Stimulated activated CD8-positive, alpha-beta memory T cell treated with anti-CD3 and anti-CD28 coated beads, Interleukin-4, amount 100 ng/mL, for 48 hours (primary cell): ENCODE results near the gene COX7A2L.
"Not testable (repeated sequence)": the region's sequence is repeated elsewhere in the genome, so short reads cannot be mapped to it uniquely, and the experiment has no call there.

Source experiments
- DNase-seq: peaks from one replicate; pipeline ENCODE4 v3.0.0-alpha.2; 2020

COX7A2L gene

DNA sequence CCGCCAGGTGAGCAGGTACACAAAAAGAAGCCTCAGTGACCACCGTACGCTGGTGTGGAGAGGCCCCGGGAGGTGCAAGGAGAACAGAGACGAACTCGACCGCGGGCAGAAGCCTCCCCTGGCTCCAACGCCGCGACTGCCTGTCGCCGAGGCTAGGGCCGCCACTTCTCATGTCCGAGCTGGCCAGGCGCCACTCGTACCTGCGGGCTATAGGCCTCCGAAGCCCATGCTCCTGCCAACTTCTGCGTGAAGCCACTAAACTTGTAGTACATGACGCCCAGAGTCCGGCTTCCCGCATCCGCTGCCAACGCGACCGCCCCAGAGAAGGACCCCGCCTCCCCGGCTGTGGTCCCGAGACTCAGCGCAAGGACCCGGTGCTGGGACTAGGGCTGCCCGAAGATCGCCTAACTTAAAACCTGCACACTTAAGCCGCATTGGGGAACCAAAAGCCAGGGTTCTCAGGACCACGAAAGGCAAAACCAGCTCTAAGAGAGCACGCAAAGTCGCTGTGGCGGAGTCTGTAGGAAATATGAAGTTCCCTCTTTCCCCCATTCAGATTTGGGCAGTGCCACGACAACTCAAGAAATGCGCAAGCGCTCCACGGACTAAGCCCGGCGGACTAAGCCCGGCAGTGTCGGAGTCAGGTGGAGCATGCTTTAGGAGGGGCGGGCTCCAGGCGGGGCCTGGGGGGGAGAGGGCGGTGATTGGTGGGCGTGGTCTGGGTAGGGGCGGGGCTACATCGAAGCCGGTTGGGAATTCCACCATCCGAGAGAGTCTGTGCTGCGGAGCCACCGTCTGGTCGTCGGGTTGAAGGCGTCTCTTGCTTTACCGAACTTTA is at the start of gene COX7A2L:
TSS of gene COX7A2L (minus strand) at position 328 of the 838 bp plus-strand sequence. CDS start at position 272, 56 bp downstream.
- DNase-seq, result peak; percentile 97

DNA sequence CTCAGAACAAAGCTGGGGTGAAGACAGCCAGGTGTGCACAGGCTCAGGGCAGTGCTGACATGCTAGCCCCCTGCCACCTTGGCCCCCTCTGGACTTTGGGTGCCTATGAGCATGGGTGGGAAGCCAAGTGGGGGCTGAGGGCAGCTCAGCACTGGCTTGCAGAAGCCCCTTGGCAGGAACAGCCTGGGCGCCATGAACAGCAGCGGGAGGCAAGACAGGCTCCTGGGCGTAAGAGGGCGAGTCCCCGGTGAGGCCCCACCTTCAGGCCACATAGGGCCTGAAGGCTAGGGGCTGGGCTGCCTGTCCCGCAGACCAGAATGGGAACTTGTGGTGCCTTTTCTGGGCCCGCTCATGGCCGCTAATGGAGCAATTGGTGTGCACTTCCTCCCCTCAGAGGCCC is 47.0 kb upstream of the COX7A2L start:
- DNase-seq, result no peak

GRCh38 chr2:42407476-42407875 is 46.5 kb upstream of the COX7A2L start:
- no peak for DNase-seq

DNA sequence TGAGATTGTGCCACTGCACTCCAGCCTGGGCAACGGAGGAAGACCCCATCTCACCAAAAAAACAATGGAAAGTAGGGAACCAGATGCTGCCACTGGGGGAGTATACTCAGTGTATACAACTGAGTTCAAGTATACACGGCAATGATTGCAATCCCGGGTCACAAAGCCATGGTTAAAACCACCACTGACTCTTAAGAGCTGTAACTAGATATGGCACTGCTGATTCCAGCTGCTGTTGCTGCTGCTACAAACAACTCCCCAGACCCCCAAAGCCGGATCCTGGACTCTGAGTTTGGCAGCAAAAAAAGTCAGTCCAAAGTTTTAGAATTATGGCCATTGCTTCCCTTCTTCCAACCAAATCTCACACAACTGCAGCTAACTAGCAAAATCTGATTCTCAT is 43.7 kb upstream of the COX7A2L start:
- DNase-seq, result no peak

DNA sequence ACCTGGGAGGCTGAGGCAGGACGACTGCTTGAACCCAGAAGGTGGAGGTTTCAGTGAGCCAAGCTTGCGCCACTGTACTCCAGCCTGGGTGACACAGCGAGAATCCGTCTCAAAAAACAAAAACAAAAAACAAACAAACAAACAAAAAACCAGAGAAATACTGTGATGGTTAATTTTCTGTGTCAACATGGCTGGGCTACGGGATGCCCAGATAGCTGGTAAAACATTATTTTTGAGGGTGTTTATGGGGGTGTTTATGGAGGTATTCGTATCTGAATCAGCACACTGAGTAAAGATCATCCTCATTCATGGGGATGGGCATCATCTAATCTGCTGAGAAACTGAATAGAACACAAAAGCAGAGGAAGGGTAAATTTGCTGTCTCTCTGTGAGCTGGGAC is 40.8 kb upstream of the COX7A2L start:
- DNase-seq, result no peak

DNA sequence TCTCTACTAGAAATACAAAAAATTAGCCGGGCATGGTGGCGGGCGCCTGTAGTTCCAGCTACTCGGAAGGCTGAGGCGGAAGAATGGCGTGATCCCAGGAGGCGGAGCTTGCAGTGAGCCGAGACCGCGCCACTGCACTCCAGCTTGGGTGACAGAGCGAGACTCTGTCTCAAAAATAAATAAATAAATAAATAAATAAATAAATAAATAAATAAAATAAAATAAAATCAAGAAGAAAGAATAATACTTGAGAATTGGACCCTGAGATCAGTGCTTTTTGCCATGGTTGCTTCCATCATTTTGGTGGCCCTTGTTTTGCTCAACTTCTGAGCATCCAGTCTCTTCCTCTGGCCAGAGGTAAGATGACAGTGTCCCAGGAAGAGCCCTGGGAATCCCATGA is 37.0 kb upstream of the COX7A2L start:
- not testable (repeated sequence) for DNase-seq

DNA sequence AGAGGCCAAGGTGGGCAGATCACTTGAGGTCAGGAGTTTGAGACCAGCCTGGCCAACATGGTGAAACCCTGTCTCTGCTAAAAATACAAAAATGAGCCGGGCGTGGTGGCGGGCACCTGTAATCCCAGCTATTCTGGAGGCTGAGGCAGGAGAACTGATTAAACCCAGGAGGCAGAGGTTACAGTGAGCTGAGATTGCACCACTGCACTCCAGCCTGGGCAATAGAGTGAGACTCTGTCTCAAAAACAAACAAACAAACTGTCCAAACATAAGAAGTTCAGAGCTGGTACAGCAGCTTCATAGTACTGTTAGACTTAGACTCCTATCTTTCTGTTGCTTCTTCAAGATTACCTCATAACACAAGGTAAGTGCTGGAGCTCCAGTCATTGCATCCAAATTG is 32.3 kb upstream of the COX7A2L start:
- not testable (repeated sequence) for DNase-seq

DNA sequence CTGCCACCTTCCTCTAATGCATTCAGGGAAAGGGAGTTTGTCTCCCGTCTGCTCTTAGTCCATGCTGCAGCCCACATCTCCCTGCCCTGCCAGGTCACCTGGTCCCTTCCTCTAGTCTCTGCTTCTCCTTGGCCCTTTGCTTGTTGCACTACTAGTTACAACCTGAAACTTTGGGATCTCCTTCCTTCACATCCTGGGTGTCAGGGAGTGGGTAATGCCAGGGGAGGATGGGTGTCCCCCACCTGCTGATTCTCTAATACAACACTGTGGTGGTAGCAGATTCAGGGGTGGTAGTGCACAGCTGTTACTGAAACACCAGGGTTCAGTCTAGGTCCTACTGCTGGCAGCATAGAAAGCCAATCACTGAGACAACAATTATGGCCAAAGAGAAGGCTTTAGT is 31.2 kb upstream of the COX7A2L start:
- DNase-seq, result no peak

- DNase-seq, result no peak
Observed at GRCh38 chr2:42390401-42390969, 29.5 kb upstream of the COX7A2L start.

DNA sequence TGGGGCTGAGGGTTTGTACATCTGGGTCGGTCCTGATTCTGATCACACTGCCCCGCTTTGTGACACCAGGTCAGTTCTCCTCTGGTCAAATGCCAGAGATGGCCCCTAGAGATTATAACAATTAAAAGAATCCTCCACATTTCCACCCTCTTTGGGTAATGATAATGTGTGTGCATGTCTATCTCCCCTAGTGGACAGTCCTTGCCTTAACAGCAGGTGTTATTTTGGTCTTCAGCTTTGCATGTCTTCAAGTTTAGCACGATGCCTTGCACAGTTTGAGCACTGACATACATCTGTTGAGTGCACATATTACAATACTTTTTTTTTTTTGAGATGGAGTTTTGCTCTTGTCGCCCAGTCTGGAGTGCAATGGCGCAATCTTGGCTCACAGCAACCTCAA is 25.7 kb upstream of the COX7A2L start:
- DNase-seq, result no peak

- no peak for DNase-seq
Observed at GRCh38 chr2:42385225-42385624, 24.2 kb upstream of the COX7A2L start.

DNA sequence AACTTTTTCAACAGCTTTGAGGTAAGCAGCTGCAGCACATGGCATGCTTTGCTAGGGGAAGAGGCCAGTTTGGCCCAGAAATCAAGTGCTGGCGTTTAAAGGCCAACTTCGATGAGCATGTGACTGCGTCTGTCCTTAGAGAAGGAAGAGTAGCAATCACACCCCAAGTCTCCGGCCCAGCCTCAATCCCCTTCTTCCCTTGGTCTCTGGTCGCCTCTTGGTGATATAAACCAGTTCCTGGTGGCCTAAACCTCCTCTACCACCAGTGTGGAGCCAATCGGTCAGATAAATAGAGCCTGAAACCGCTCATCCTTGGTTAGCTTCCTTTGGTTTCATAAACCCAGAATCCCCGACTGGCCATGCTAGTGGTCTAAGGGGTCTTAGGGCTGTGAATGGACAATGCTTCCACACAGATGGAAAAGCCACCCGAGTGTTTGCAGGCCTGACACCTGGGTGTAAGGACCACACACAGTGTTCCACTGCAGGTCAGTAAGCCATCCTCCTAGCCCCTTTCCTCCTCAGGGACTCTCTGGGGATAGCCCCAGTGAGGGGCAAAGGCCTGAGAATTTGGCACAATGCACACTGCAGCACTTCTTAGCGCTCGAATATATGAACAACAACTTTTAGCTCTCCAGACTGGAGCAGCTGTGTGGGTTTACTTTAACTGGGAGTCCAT is 23.0 kb upstream of the COX7A2L start:
- no peak for DNase-seq

DNA sequence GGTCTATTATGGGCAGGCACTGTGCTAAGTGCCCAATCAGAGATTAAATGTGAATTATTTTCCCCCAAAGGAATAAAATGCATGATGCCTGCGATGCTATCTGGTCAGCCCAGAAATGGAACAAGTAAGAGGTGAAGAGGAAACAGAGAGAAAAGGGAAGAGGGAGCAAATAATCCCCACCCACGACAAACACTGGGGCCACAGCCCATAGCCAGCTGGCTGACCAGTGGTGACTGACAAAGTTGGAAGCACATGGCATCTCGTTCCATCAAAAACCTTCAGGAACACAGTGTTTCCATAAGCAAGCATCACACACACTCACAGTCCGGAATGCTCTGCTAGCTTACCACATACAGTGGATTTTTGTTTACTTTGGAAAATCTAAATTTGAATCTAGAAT is 21.1 kb upstream of the COX7A2L start:
- no peak for DNase-seq

DNA sequence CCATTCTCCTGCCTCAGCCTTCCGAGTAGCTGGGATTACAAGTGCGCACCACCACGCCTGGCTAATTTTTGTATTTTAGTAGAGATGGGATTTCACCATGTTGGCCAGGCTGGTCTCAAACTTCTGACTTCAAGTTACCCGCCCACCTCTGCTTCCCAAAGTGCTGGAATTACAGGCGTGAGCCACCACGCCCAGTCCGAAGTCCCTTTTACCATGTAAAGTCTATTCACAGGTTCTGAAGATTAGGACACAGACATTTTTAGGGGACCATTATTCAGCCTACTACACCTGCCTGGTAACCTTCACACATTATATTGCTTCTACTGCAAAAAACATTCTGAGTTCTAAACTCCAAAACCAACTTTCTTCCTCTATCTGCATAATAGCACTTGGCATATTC is 19.0 kb upstream of the COX7A2L start:
- DNase-seq, result not testable (repeated sequence)

GRCh38 chr2:42378415-42378814 is 17.4 kb upstream of the COX7A2L start:
- DNase-seq, result no peak

DNA sequence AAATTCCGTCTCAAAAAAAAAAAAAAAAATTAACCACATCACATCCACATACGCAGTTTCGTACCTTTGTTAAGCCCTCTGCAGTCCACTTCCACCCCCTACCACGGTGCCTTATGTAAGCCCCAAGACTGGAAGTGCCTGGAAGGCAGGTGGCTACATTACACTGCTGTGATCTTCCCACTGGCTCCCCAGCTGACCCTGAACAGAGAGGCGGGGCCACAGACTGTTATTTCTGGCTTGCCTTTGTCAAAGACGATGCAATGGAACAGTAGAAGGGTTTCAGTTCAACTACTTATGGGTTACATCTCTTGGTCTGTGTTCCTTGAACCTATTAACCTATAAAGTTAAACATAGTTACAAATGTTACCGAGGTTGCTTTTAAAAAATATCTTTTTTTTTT is 15.7 kb upstream of the COX7A2L start:
- DNase-seq, result no peak

GRCh38 chr2:42372474-42373200 is 11.6 kb upstream of the COX7A2L start:
- DNase-seq, result no peak

- no peak for DNase-seq
Observed at GRCh38 chr2:42371611-42372473, 10.8 kb upstream of the COX7A2L start.

- DNase-seq, result no peak
Observed at GRCh38 chr2:42369532-42370229, 8.7 kb upstream of the COX7A2L start.

DNA sequence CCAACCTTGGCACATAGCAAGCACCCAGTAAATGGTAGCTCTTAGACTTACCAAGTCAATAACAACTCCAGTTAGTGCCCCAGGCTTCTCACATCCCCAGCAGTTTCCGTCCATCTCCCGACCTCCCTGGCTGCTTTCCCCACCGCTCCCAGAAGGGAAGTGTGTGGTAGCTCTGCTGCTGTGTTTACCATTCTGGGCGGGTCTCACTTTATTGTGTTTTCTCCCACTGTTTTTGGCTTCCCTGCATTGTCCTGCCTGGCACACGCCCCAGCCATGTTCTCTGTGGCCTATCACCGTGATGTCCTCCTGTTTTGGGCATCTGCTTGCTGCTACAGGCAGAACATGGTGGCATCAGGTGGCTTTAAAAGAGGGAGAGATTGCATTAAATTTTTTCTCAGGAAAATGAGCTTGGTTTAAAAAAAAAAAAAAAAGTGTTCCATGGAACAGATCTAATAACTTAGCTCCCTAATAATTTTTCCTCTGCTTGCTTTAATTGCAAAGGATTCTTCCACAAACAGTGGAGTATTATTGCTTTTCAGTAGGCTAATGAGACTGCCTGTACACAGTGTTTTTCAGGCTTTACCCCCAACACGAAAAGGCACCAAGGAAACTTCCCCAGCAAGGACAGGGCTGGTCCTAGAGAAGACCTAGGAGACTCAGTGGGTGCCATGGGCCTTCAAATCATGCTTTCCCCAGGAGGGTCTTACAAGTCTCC is 8.0 kb upstream of the COX7A2L start:
- no peak for DNase-seq

- no peak for DNase-seq
Observed at GRCh38 chr2:42367835-42368234, 6.8 kb upstream of the COX7A2L start.
